IPS DF 4.7 (cell line): ENCODE results near the gene PROSER3.

Experiments used
- DNase-seq: peaks from one replicate; pipeline ENCODE4 v3.0.0-alpha.2; 2013; ENCODE audit warnings: low spot score; ENCODE audit errors: extremely low read depth

The PROSER3 gene

DNA sequence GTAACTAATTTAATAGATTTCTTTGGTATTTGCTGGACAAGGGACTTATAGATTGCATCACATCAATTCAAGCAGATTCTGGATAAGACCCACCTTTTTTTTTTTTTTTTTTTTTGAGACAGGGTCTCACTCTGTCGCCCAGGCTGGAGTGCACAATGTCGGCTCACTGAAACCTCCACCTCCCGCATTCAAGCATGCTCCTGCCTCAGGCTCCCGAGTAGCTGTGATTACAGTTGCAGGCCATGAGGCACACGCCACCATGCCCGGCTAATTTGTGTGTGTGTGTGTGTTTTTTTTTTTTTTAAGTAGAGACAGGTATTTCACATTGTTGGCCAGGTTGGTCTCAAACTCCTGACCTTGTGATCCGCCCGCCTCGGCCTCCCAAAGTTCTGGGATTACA is 58.9 kb downstream of the PROSER3 start:
- no peak for DNase-seq

DNA sequence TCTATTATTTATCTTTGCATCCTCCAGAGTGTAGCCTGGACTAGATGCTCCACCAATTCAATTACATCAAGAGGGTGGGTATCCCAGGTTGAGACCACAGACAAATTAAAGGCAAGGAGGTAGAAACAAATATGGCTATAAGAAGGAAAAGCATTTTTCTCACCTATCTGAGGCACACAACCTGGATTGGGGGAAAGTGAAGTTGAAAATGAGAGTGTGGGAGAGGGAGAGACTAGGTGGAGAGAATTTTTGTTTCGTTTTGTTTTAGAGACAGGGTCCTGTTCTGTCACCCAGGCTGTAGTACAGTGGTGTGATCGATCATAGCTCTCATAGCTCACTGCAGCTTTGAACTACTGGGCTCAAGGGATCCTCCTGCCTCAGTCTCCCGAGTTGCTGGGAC is 60.5 kb downstream of the PROSER3 start:
- no peak for DNase-seq
